Neural progenitor cell (in vitro differentiated cells): ENCODE results near the gene TMEM233. TPM values are rescaled to one million over a fixed set of nuclear protein-coding genes. Genes with fewer than 3 reads are reported as not detected.

Source experiments
- DNase-seq: peaks from one replicate; pipeline ENCODE4 v3.0.0-alpha.2; 2016; ENCODE audit warnings: low spot score
- H2AFZ ChIP-seq: fragments of 200-600 bp; sonication (generic); replicated peaks from 2 replicates; pipeline ENCODE4 v1.6.1; 2016; ENCODE audit warnings: antibody characterized with exemption
- H3F3A ChIP-seq: fragments of 200-600 bp; sonication (generic); 2 replicates; pipeline ENCODE4 v1.6.1; 2016; ENCODE audit warnings: antibody characterized with exemption, low read depth
- H3K27ac ChIP-seq: fragments of 200-600 bp; sonication (generic); 2 replicates; pipeline ENCODE4 v1.5.1; 2016; ENCODE audit warnings: mild to moderate bottlenecking
- H3K27me3 ChIP-seq: fragments of 200-600 bp; sonication (generic); 2 replicates; pipeline ENCODE4 v1.6.1; 2016; ENCODE audit warnings: mild to moderate bottlenecking, moderate library complexity
- H3K36me3 ChIP-seq: fragments of 200-600 bp; sonication (generic); 2 replicates; pipeline ENCODE4 v1.5.1; 2016
- H3K4me1 ChIP-seq: fragments of 200-600 bp; sonication (generic); 2 replicates; pipeline ENCODE4 v1.6.1; 2016; ENCODE audit warnings: mixed run types
- H3K4me2 ChIP-seq: fragments of 200-600 bp; sonication (generic); 2 replicates; pipeline ENCODE4 v1.6.1; 2016
- H3K4me3 ChIP-seq: fragments of 200-600 bp; sonication (generic); 2 replicates; pipeline ENCODE4 v1.5.1; 2016
- H3K79me2 ChIP-seq: fragments of 200-600 bp; sonication (generic); 2 replicates; pipeline ENCODE4 v1.6.1; 2016; ENCODE audit warnings: low read depth
- H3K9ac ChIP-seq: fragments of 200-600 bp; sonication (generic); 2 replicates; pipeline ENCODE4 v1.6.1; 2016
- H3K9me3 ChIP-seq: fragments of 200-600 bp; sonication (generic); 2 replicates; pipeline ENCODE4 v1.5.1; 2016; ENCODE audit warnings: low read depth
- H4K20me1 ChIP-seq: fragments of 200-600 bp; sonication (generic); 2 replicates; pipeline ENCODE4 v1.6.1; 2016; ENCODE audit warnings: low read depth
- H3K27ac Mint-ChIP-seq: 3 replicates; pipeline ENCODE4 v1.8.0; 2021; ENCODE audit warnings: mixed read lengths
- H3K27me3 Mint-ChIP-seq: 2 replicates; pipeline ENCODE4 v1.8.0; 2022; ENCODE audit warnings: low read depth, mild to moderate bottlenecking, inconsistent platforms, moderate library complexity, mixed read lengths; ENCODE audit not compliant: insufficient read depth
- H3K36me3 Mint-ChIP-seq: 3 replicates; pipeline ENCODE4 v1.8.0; 2021; ENCODE audit warnings: mixed read lengths
- H3K4me1 Mint-ChIP-seq: 3 replicates; pipeline ENCODE4 v1.8.0; 2021; ENCODE audit warnings: mixed read lengths
- H3K4me3 Mint-ChIP-seq: 3 replicates; pipeline ENCODE4 v1.8.0; 2021; ENCODE audit warnings: mild to moderate bottlenecking, moderate library complexity, mixed read lengths
- H3K9me3 Mint-ChIP-seq: 3 replicates; pipeline ENCODE4 v1.8.0; 2020; ENCODE audit warnings: mixed read lengths
- EZH2 ChIP-seq: fragments of 200-600 bp; sonication (generic); IDR thresholded peaks from 2 replicates; pipeline ENCODE4 v1.6.1; 2017; ENCODE audit warnings: antibody characterized with exemption, mild to moderate bottlenecking, moderate library complexity
- EZH2phosphoT487 ChIP-seq: fragments of 200-600 bp; sonication (generic); IDR thresholded peaks from 2 replicates; pipeline ENCODE4 v1.6.1; 2017; ENCODE audit warnings: antibody characterized with exemption
- total RNA-seq: library from RNA; depleted of rRNA; stranded (reverse); fragments of >200 nt; gene quantifications from 2 replicates; pipeline ENCODE4 v1.2.3, GENCODE V29; 2015; ENCODE audit warnings: low replicate concordance
- TF ChIP-seq, protein P1 (sequence below): fragments of 200-600 bp; sonication (generic); IDR thresholded peaks from 2 replicates; pipeline ENCODE4 v1.5.1; 2017; ENCODE audit warnings: antibody characterized with exemption, mild to moderate bottlenecking

The TMEM233 gene
- total RNA-seq, 1 donor from 2014 or later: not detected

DNA sequence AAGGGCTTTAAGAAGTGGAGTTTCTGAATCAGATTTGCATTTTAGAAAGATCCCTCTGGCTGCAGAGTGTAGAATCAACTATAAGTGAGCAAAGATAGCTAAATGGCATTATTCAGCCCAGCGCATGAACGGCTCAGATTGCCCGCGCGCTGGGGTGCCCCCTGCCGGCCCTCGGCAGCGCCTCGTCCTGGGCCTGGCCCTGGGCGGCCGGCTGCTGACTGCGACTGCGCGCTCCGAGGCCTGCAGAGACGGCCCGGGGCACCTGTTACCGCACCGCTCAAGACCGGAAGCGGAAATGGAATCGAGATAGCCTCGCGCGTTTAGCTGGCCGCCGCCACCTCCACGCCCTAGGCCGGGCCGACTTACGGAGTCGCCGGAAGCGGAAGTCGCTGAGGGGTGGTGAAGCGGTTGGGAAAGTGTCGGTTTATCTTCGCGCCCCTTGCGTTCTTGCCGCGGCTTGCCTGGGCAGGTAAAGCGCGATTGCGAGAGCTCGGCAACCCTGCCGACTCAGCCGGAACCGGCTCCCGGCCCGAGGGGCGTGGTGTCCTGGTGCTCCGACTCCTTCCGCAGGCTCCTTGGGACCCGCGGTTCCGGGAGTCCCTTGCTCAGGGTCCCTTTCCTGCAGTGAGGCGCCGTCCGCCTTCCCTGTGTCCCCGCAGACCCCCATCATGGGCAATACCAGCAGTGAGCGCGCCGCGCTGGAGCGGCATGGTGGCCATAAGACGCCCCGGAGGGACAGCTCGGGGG, 74.2 kb downstream of the TMEM233 start, which contains the start of gene PRKAB1:
TSS of gene PRKAB1 (plus strand) at position 557 of the 747 bp plus-strand sequence. CDS start at position 669, 112 bp downstream.
- Histone ChIP-seq H3K4me2 (peak within 1 kb of the TSS; percentile 80), H3F3A (peaks cover 18% of the 10 kb centered on the region)
- peaks cover 19% of the 10 kb centered on the region for H3K4me1 Mint-ChIP-seq

DNA sequence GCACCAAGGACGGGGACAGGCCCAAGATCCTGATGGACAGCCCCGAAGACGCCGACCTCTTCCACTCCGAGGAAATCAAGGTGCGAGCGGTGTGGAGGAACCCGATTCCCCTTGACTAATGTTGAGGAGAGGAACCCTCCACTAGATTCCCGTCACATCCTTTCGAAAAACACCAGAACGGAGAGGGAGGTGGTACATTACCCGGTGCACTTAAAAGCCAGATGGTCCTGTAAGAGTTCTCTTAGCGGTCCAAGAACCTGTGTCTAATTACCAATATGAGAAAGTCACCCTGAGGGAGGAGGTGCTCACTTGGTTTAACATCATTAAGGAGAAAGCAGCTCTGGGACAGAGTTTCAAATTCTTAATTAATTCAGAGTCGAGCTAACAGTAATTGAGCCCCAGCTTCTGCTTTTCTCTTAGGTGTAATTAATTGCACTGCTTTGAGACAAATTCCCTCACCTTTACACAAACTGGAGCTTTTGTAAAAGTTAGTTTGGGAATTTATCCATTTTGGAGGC, 74.8 kb downstream of the TMEM233 start:
- Histone ChIP-seq H3K79me2 (peaks cover 40% of the 10 kb centered on the region), H3K9ac (peak overlapping the region; percentile 79), H3K27ac (peak overlapping the region; percentile 85), H2AFZ (peak overlapping the region; percentile 90), H3K4me2 (peak overlapping the region; percentile 80), H3K4me3 (peak overlapping the region; percentile 77), H4K20me1 (peaks cover 18% of the 10 kb centered on the region), H3K9me3 (no peaks in the 10 kb centered on the region), H3K27me3 (peaks cover 4% of the 10 kb centered on the region), H3K36me3 (peaks cover 12% of the 10 kb centered on the region), H3K4me1 (peaks cover 4% of the 10 kb centered on the region), H3F3A (peaks cover 18% of the 10 kb centered on the region)
- H3K27ac Mint-ChIP-seq: peak overlapping the region; percentile 42
- H3K36me3 Mint-ChIP-seq: peaks cover 10% of the 10 kb centered on the region
- peaks cover 2% of the 10 kb centered on the region for H3K27me3 Mint-ChIP-seq
- H3K9me3 Mint-ChIP-seq: no peaks in the 10 kb centered on the region
- H3K4me3 Mint-ChIP-seq: peak overlapping the region; percentile 92
- DNase-seq: no peak
- H3K4me1 Mint-ChIP-seq: peaks cover 19% of the 10 kb centered on the region
- no peak for TF ChIP-seq EZH2
- TF ChIP-seq, protein P1, sequence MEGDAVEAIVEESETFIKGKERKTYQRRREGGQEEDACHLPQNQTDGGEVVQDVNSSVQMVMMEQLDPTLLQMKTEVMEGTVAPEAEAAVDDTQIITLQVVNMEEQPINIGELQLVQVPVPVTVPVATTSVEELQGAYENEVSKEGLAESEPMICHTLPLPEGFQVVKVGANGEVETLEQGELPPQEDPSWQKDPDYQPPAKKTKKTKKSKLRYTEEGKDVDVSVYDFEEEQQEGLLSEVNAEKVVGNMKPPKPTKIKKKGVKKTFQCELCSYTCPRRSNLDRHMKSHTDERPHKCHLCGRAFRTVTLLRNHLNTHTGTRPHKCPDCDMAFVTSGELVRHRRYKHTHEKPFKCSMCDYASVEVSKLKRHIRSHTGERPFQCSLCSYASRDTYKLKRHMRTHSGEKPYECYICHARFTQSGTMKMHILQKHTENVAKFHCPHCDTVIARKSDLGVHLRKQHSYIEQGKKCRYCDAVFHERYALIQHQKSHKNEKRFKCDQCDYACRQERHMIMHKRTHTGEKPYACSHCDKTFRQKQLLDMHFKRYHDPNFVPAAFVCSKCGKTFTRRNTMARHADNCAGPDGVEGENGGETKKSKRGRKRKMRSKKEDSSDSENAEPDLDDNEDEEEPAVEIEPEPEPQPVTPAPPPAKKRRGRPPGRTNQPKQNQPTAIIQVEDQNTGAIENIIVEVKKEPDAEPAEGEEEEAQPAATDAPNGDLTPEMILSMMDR: no peak
- TF ChIP-seq EZH2phosphoT487: no peak

More for the DNA sequence above, 74.2 kb downstream of the TMEM233 start, which contains the start of gene PRKAB1:
- H3K27ac Mint-ChIP-seq: peak within 1 kb of the TSS; percentile 42
- peaks cover 5% of the 10 kb centered on the region for H3K36me3 Mint-ChIP-seq
- no peaks in the 10 kb centered on the region for H3K9me3 Mint-ChIP-seq
- Histone ChIP-seq H3K9me3 (no peaks in the 10 kb centered on the region), H4K20me1 (peaks cover 18% of the 10 kb centered on the region), H3K36me3 (peaks cover 12% of the 10 kb centered on the region), H3K79me2 (peaks cover 40% of the 10 kb centered on the region), H3K27ac (peak within 1 kb of the TSS; percentile 85), H2AFZ (peak within 1 kb of the TSS; percentile 99), H3K27me3 (peaks cover 6% of the 10 kb centered on the region), H3K4me1 (peaks cover 4% of the 10 kb centered on the region), H3K4me3 (peak within 1 kb of the TSS; percentile 77), H3K9ac (peak within 1 kb of the TSS; percentile 79)
- H3K27me3 Mint-ChIP-seq: peaks cover 2% of the 10 kb centered on the region
- peak within 1 kb of the TSS; percentile 92 for H3K4me3 Mint-ChIP-seq
- DNase-seq: peak; percentile 99
- TF ChIP-seq, protein P1: peak; percentile 96
- TF ChIP-seq EZH2phosphoT487 (no peak), EZH2 (peak; percentile 48)

DNA sequence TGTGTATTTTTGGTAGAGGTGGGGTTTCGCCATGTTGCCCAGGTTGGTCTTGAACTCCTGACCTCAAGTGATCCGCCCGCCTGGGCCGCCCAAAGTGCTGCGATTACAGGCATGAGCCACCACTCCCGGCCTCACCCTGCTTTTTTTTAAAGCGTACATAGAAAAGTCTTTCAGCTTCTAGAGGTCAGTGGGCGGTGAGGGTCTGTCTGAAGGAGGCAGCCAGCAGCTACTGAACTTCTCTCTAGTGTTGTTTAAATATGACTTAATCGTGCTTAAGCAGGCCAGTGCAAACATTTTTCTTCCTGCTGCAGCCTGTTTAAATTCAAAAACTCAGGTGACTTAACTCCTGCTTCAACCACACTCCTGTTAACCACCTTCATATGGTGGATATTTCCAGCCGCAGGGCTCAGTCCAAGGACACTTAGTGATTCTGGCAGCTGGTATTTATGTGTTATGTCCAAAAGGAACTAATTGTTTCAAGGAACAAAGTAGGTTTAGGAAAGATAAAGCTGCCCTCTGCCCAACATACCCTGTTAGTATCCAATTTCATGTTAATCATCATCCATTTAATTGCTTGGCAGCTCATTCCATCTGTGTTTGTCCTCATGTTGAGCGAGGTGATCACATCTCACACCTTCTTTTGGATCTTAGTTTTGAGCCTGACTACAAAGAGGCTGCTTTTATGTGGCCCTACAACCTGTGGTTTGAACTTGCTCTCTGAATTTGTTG, 76.3 kb downstream of the TMEM233 start:
- H3K27ac ChIP-seq: no peak overlapping the region
- no peaks in the 10 kb centered on the region for H3K9me3 ChIP-seq
- Mint-ChIP-seq H3K27me3 (no peaks in the 10 kb centered on the region), H3K4me3 (peak overlapping the region; percentile 77), H3K4me1 (peaks cover 19% of the 10 kb centered on the region), H3K36me3 (peaks cover 19% of the 10 kb centered on the region), H3K27ac (no peak overlapping the region), H3K9me3 (no peaks in the 10 kb centered on the region)
- H3K4me2 ChIP-seq: no peak overlapping the region
- H3K4me1 ChIP-seq: peaks cover 4% of the 10 kb centered on the region
- DNase-seq: no peak
- H3F3A ChIP-seq: peaks cover 18% of the 10 kb centered on the region
- no peaks in the 10 kb centered on the region for H3K27me3 ChIP-seq
- peaks cover 40% of the 10 kb centered on the region for H3K79me2 ChIP-seq
- peaks cover 18% of the 10 kb centered on the region for H4K20me1 ChIP-seq
- H3K36me3 ChIP-seq: peaks cover 12% of the 10 kb centered on the region
- TF ChIP-seq EZH2 (no peak), EZH2phosphoT487 (no peak)
- TF ChIP-seq, protein P1: no peak
- no peak overlapping the region for H3K9ac ChIP-seq
- no peak overlapping the region for H2AFZ ChIP-seq
- no peak overlapping the region for H3K4me3 ChIP-seq
